Measurements from ENCODE around the gene IFNA7. TPM values are rescaled to one million over a fixed set of nuclear protein-coding genes. Genes with fewer than 3 reads are reported as not detected.

IFNA7 gene
- total and polyA plus RNA-seq, 7 experiments from 2014 or later: not detected

Other genes with a start within 250 kb of the IFNA7 start
- gene HACD4, start 170.6 kb downstream of the IFNA7 start, total RNA-seq: 10 to 100 TPM in 4 of 5 experiments, 1 to 10 TPM in 1; 9.3 to 15.2 (median 13.6) TPM
- gene HACD4, start 170.6 kb downstream of the IFNA7 start, polyA plus RNA-seq: 1 to 10 TPM; 7.6 to 7.9 TPM
- gene IFNB1, start 124.3 kb downstream of the IFNA7 start, total RNA-seq: not detected
- not detected for gene IFNB1, start 124.3 kb downstream of the IFNA7 start, polyA plus RNA-seq
- gene IFNW1, start 60.4 kb downstream of the IFNA7 start, total RNA-seq: not detected
- gene IFNW1, start 60.4 kb downstream of the IFNA7 start, polyA plus RNA-seq: not detected
- gene IFNA21, start 35.5 kb downstream of the IFNA7 start, total RNA-seq: not detected
- not detected for gene IFNA21, start 35.5 kb downstream of the IFNA7 start, polyA plus RNA-seq
- not detected for gene IFNA4, start 14.6 kb downstream of the IFNA7 start, total RNA-seq
- not detected for gene IFNA4, start 14.6 kb downstream of the IFNA7 start, polyA plus RNA-seq
- not detected for gene IFNA10, start 4.9 kb upstream of the IFNA7 start, total RNA-seq
- not detected for gene IFNA10, start 4.9 kb upstream of the IFNA7 start, polyA plus RNA-seq
- not detected for gene IFNA16, start 15.1 kb upstream of the IFNA7 start, total RNA-seq
- not detected for gene IFNA16, start 15.1 kb upstream of the IFNA7 start, polyA plus RNA-seq
- gene IFNA17, start 26.0 kb upstream of the IFNA7 start, total RNA-seq: not detected
- gene IFNA17, start 26.0 kb upstream of the IFNA7 start, polyA plus RNA-seq: not detected
- not detected for gene IFNA14, start 37.8 kb upstream of the IFNA7 start, total RNA-seq
- not detected for gene IFNA14, start 37.8 kb upstream of the IFNA7 start, polyA plus RNA-seq
- gene IFNA5, start 103.1 kb upstream of the IFNA7 start, total RNA-seq: not detected
- not detected for gene IFNA5, start 103.1 kb upstream of the IFNA7 start, polyA plus RNA-seq
- gene KLHL9, start 133.2 kb upstream of the IFNA7 start, total RNA-seq: 10 to 100 TPM; 11.8 to 37.7 (median 19.1) TPM
- gene KLHL9, start 133.2 kb upstream of the IFNA7 start, polyA plus RNA-seq: 10 to 100 TPM; 21.1 to 23.0 TPM
- gene IFNA6, start 148.7 kb upstream of the IFNA7 start, total RNA-seq: not detected
- gene IFNA6, start 148.7 kb upstream of the IFNA7 start, polyA plus RNA-seq: not detected
- not detected for gene IFNA13, start 165.9 kb upstream of the IFNA7 start, total RNA-seq
- gene IFNA13, start 165.9 kb upstream of the IFNA7 start, polyA plus RNA-seq: not detected
- gene IFNA2, start 183.2 kb upstream of the IFNA7 start, total RNA-seq: not detected
- not detected for gene IFNA2, start 183.2 kb upstream of the IFNA7 start, polyA plus RNA-seq
- not detected for gene IFNA8, start 206.9 kb upstream of the IFNA7 start, total RNA-seq
- not detected for gene IFNA8, start 206.9 kb upstream of the IFNA7 start, polyA plus RNA-seq
- not detected for gene IFNA1, start 238.2 kb upstream of the IFNA7 start, total RNA-seq
- not detected for gene IFNA1, start 238.2 kb upstream of the IFNA7 start, polyA plus RNA-seq